Measurements from ENCODE around the gene PRRC2C.

PRRC2C gene

DNA sequence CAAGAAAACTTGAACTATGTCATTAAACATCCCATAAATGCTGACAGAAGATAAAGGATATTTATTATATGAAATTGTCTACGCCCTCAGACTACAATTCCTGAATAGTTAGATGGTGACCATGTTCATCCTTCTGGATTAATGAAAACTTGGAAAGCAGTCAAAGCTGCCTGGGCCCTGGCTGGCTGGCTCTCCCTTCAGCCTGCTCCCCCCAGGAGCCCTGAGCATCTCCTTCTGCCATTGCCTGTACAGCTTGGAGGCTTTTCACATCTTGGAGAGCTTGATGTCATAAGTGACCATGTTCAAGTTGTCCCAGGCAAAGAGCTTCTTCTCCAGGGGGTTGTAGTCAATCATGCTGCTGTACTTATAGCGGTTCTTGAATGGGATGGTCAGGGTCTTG, 150.3 kb downstream of the PRRC2C start:
- Mint-ChIP-seq H3K27me3 (ENCODE audit: low read depth) (peaks cover 10% of the 10 kb centered on the region), H3K4me3 (no peak overlapping the region), H3K27ac (no peak overlapping the region), H3K36me3 (ENCODE audit: low read depth) (no peaks in the 10 kb centered on the region), H3K9me3 (peaks cover 3% of the 10 kb centered on the region), H3K4me1 (no peaks in the 10 kb centered on the region)
- no peak for TF ChIP-seq CTCF (IDR thresholded peaks at IDR 0.05; ENCODE audit: unreplicated experiment in 3 of 3)

DNA sequence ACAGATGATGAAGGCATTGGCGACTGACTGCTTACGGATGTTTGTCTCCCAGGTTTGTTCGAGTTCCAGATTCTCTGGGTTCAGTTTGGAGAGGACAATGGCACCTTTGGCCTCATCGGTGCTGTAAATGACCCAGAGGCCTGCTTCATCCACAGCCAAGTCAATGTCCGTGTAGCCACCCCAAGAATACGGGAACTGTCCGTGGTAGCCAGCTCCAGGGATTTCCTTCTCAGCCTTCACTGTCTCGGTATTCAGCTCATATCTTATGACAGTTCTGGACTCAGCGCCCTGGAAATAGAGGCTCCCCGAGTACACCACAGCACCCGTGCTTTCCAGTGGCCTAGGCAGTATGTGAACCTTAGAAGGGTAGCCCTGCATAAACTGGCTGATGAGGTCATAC, 150.8 kb downstream of the PRRC2C start:
- no peak for TF ChIP-seq CTCF (IDR thresholded peaks at IDR 0.05; ENCODE audit: unreplicated experiment in 3 of 3)
- H3K4me1 Mint-ChIP-seq, result no peaks in the 10 kb centered on the region
- H3K4me3 Mint-ChIP-seq, result no peak overlapping the region
- H3K27ac Mint-ChIP-seq, result no peak overlapping the region
- H3K9me3 Mint-ChIP-seq, result peaks cover 3% of the 10 kb centered on the region
- H3K27me3 Mint-ChIP-seq (ENCODE audit: low read depth), result peaks cover 7% of the 10 kb centered on the region
- no peaks in the 10 kb centered on the region for H3K36me3 Mint-ChIP-seq (ENCODE audit: low read depth)

DNA sequence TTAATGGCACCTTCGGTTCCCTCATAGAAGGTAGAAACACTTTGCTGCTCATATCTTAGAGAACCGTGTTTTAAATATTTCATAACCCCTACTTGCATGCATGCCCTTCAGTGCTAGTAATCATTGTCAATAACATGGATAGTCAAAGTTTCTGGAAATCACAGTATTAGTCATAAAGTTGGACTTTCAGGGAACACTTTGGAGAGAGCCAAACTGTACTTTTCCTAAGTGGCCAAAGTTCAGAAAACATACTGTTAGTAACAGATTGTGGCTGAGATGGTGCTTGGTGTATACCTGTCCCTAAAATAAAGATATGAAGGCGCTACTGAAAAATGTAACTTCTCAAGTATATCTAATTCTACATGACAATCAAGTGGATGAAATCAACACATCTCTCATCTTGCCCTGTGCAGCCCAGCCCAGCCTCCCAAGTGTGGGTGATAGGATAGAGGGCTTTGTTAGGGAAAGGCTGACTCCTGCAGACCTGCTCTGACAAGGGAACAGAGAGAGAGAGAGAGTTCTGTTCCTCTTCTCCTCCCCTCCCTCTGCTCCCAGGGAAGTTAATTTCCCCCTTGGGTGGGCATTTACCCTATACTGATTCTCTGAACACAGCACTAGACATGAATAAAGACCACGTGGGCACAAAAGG, 152.7 kb downstream of the PRRC2C start:
- no peaks in the 10 kb centered on the region for H3K36me3 Mint-ChIP-seq (ENCODE audit: low read depth)
- H3K4me3 Mint-ChIP-seq, result no peak overlapping the region
- no peaks in the 10 kb centered on the region for H3K4me1 Mint-ChIP-seq

DNA sequence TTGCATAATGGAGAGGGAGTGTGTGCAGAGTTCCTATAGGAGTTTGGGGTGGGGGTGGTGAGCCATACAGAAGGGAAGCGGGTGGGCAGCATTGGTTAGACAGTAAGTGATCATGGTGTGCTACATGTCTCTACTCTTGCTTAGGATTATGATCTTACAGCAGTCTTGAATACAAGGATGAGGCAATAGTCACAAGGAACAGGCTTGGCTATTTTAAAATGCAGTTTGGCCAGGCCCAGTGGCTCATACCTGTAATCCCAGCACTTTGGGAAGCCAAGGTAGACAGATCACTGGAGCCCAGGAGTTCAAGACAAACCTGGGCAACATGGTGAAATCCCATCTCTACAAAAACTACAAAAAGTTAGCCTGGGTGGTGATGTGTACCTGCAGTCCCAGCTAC, 154.9 kb downstream of the PRRC2C start:
- H3K27ac Mint-ChIP-seq, result no peak overlapping the region
- TF ChIP-seq CTCF (IDR thresholded peaks at IDR 0.05; ENCODE audit: unreplicated experiment in 3 of 3), result no peak
- H3K27me3 Mint-ChIP-seq (ENCODE audit: low read depth), result no peaks in the 10 kb centered on the region
- no peak overlapping the region for H3K4me3 Mint-ChIP-seq
- H3K9me3 Mint-ChIP-seq, result no peaks in the 10 kb centered on the region
- H3K36me3 Mint-ChIP-seq (ENCODE audit: low read depth), result no peaks in the 10 kb centered on the region
- H3K4me1 Mint-ChIP-seq, result peaks cover 7% of the 10 kb centered on the region

More for the DNA sequence above, 152.7 kb downstream of the PRRC2C start:
- no peak for TF ChIP-seq CTCF (IDR thresholded peaks at IDR 0.05; ENCODE audit: unreplicated experiment in 3 of 3)
- Mint-ChIP-seq H3K27me3 (ENCODE audit: low read depth) (peaks cover 2% of the 10 kb centered on the region), H3K27ac (no peak overlapping the region), H3K9me3 (no peaks in the 10 kb centered on the region)

DNA sequence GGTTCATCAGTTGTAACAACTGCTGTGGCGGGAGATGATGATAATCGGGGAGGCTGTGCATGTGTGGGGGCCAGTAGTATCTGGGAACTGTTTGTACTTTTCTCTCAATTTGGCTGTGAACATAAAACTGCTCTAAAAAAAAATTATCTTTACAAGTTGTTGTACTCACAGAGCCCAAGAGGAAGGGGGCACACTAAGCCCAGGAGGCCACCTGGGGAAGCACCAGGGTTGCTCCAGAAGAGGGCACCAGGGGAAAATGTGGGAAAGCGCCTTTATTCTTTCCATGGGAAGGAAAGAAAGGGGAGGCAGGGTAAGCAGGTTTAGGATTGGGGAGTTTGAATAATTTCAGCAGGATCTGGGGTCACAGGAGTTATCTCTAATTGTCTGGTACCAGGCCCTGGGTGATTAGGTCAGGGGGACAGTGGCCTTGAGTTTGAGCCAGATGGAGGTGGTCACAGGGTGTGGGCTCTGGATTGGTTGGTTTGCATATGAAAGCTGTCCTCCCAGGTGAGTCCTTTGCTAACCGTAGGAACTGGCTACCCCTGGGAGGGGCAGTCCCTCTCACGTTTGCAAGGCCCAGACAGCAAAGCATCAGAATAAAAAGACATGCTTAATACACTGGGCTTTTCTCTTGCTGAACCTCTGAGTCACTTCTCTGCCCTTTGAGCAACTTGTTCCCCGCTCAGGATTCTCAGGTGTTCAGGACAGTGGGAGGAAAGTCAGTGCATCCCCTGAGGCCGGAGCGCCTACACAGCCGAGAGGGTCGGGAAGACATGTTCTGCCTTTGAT, 155.9 kb downstream of the PRRC2C start:
- Mint-ChIP-seq H3K4me3 (no peak overlapping the region), H3K27me3 (ENCODE audit: low read depth) (no peaks in the 10 kb centered on the region), H3K4me1 (peaks cover 17% of the 10 kb centered on the region), H3K9me3 (no peaks in the 10 kb centered on the region), H3K27ac (no peak overlapping the region), H3K36me3 (ENCODE audit: low read depth) (no peaks in the 10 kb centered on the region)
- no peak for TF ChIP-seq CTCF (IDR thresholded peaks at IDR 0.05; ENCODE audit: unreplicated experiment in 3 of 3)

GRCh38 chr1:171642197-171642596, 156.9 kb downstream of the PRRC2C start:
- Mint-ChIP-seq H3K27ac (no peak overlapping the region), H3K4me1 (peaks cover 17% of the 10 kb centered on the region), H3K4me3 (no peak overlapping the region), H3K27me3 (ENCODE audit: low read depth) (no peaks in the 10 kb centered on the region), H3K9me3 (no peaks in the 10 kb centered on the region), H3K36me3 (ENCODE audit: low read depth) (no peaks in the 10 kb centered on the region)
- TF ChIP-seq CTCF (IDR thresholded peaks at IDR 0.05; ENCODE audit: unreplicated experiment in 3 of 3), result no peak

All from nephron (organoid).